Measurements from ENCODE around the gene DOCK3.

GRCh38 chr3:50648944-50649343 lies 25.8 kb upstream of the DOCK3 start:
- TF ChIP-seq CTCF (IDR thresholded peaks at IDR 0.05): no peak
- TF ChIP-seq POLR2A (IDR thresholded peaks at IDR 0.05): no peak
- no peak for TF ChIP-seq POLR2AphosphoS5 (IDR thresholded peaks at IDR 0.05; ENCODE audit: insufficient read depth in 1 of 2, low read depth in 1 of 2)

Measured in vagina (tissue), 2 donors.